ENCODE data around the gene SARS1. TPM values are rescaled to one million over a fixed set of nuclear protein-coding genes. Genes with fewer than 3 reads are reported as not detected.
A peak's percentile ranks its signal among the peaks of the same experiment; 100 is the strongest.

SARS1 gene
- total RNA-seq, 2 donors from 2014 or later = 413 to 456 TPM

- Mint-ChIP-seq H3K36me3 (ENCODE audit: insufficient read depth in 2 of 2) (peaks cover 1 to 3% of the 10 kb centered on the region in 2 donors), H3K9me3 (no peaks in the 10 kb centered on the region), H3K4me3 (no peak overlapping the region), H3K27ac (no peak overlapping the region), H3K27me3 (ENCODE audit: low read depth) (peaks cover 30% of the 10 kb centered on the region), H3K4me1 (ENCODE audit: low read depth) (peaks cover 19% of the 10 kb centered on the region)
- no peak for ATAC-seq (replicated peaks in 1 of 2)
- no peak for DNase-seq
These were observed 27.6 kb downstream of the SARS1 start for GRCh38 chr1:109241344-109241743.

GRCh38 chr1:109241841-109242345, 28.2 kb downstream of the SARS1 start:
- ATAC-seq (replicated peaks in 1 of 2) (no peak), DNase-seq (no peak)
- peaks cover 1 to 3% of the 10 kb centered on the region in 2 donors for H3K36me3 Mint-ChIP-seq (ENCODE audit: insufficient read depth in 2 of 2)
- H3K4me1 Mint-ChIP-seq (ENCODE audit: low read depth) = peaks cover 19% of the 10 kb centered on the region
- no peak overlapping the region for H3K27ac Mint-ChIP-seq
- H3K9me3 Mint-ChIP-seq = no peaks in the 10 kb centered on the region
- H3K4me3 Mint-ChIP-seq = peak overlapping the region in 1 of 2 donors; percentile 35
- H3K27me3 Mint-ChIP-seq (ENCODE audit: low read depth) = peaks cover 35% of the 10 kb centered on the region

GRCh38 chr1:109242387-109242786, 28.7 kb downstream of the SARS1 start:
- Mint-ChIP-seq H3K27ac (no peak overlapping the region), H3K9me3 (no peaks in the 10 kb centered on the region), H3K4me1 (ENCODE audit: low read depth) (peaks cover 17% of the 10 kb centered on the region), H3K36me3 (ENCODE audit: insufficient read depth in 2 of 2) (peaks cover 1 to 3% of the 10 kb centered on the region in 2 donors), H3K4me3 (no peak overlapping the region), H3K27me3 (ENCODE audit: low read depth) (peaks cover 35% of the 10 kb centered on the region)
- DNase-seq = no peak
- no peak for ATAC-seq (replicated peaks in 1 of 2)

- Mint-ChIP-seq H3K27me3 (ENCODE audit: low read depth) (peaks cover 35% of the 10 kb centered on the region), H3K9me3 (no peaks in the 10 kb centered on the region), H3K36me3 (ENCODE audit: insufficient read depth in 2 of 2) (peaks cover 0 to 3% of the 10 kb centered on the region in 2 donors), H3K4me1 (ENCODE audit: low read depth) (peaks cover 14% of the 10 kb centered on the region), H3K27ac (no peak overlapping the region), H3K4me3 (no peak overlapping the region)
- DNase-seq (no peak), ATAC-seq (replicated peaks in 1 of 2) (no peak)
These were observed 29.5 kb downstream of the SARS1 start for GRCh38 chr1:109243221-109243620.

- ATAC-seq (replicated peaks in 1 of 2) = no peak
- no peak overlapping the region for H3K27ac Mint-ChIP-seq
- no peak overlapping the region for H3K4me3 Mint-ChIP-seq
- peaks cover 15% of the 10 kb centered on the region for H3K4me1 Mint-ChIP-seq (ENCODE audit: low read depth)
- no peak for DNase-seq
- H3K36me3 Mint-ChIP-seq (ENCODE audit: insufficient read depth in 2 of 2) = no peaks in the 10 kb centered on the region
- peaks cover 35% of the 10 kb centered on the region for H3K27me3 Mint-ChIP-seq (ENCODE audit: low read depth)
- H3K9me3 Mint-ChIP-seq = no peaks in the 10 kb centered on the region
These were observed 30.3 kb downstream of the SARS1 start for GRCh38 chr1:109243860-109244552.

GRCh38 chr1:109246141-109246551, 32.4 kb downstream of the SARS1 start:
- Mint-ChIP-seq H3K27ac (no peak overlapping the region), H3K9me3 (no peaks in the 10 kb centered on the region), H3K4me1 (ENCODE audit: low read depth) (peaks cover 19% of the 10 kb centered on the region), H3K36me3 (ENCODE audit: insufficient read depth in 2 of 2) (no peaks in the 10 kb centered on the region), H3K4me3 (no peak overlapping the region), H3K27me3 (ENCODE audit: low read depth) (peaks cover 35% of the 10 kb centered on the region)
- DNase-seq (no peak), ATAC-seq (replicated peaks in 1 of 2) (no peak)

GRCh38 chr1:109247401-109248365, 34.0 kb downstream of the SARS1 start:
- H3K4me3 Mint-ChIP-seq = no peak overlapping the region
- no peaks in the 10 kb centered on the region for H3K9me3 Mint-ChIP-seq
- no peak overlapping the region for H3K27ac Mint-ChIP-seq
- H3K4me1 Mint-ChIP-seq (ENCODE audit: low read depth) = peaks cover 6% of the 10 kb centered on the region
- no peak for DNase-seq
- peaks cover 23% of the 10 kb centered on the region for H3K27me3 Mint-ChIP-seq (ENCODE audit: low read depth)
- no peak for ATAC-seq (replicated peaks in 1 of 2)
- H3K36me3 Mint-ChIP-seq (ENCODE audit: insufficient read depth in 2 of 2) = no peaks in the 10 kb centered on the region

GRCh38 chr1:109248444-109248796, 34.7 kb downstream of the SARS1 start:
- no peak overlapping the region for H3K4me3 Mint-ChIP-seq
- ATAC-seq (replicated peaks in 1 of 2) (no peak), DNase-seq (no peak)
- H3K27me3 Mint-ChIP-seq (ENCODE audit: low read depth) = peaks cover 16% of the 10 kb centered on the region
- no peak overlapping the region for H3K27ac Mint-ChIP-seq
- no peaks in the 10 kb centered on the region for H3K9me3 Mint-ChIP-seq
- H3K4me1 Mint-ChIP-seq (ENCODE audit: low read depth) = peaks cover 5% of the 10 kb centered on the region
- no peaks in the 10 kb centered on the region for H3K36me3 Mint-ChIP-seq (ENCODE audit: insufficient read depth in 2 of 2)

- H3K36me3 Mint-ChIP-seq (ENCODE audit: insufficient read depth in 2 of 2) = no peaks in the 10 kb centered on the region
- DNase-seq (peak; percentile 72 to 77), ATAC-seq (replicated peaks in 1 of 2) (peak; percentile 89 to 91)
- H3K27ac Mint-ChIP-seq = no peak within 1 kb of the TSS
- H3K9me3 Mint-ChIP-seq = no peaks in the 10 kb centered on the region
- H3K4me3 Mint-ChIP-seq = peak within 1 kb of the TSS; percentile 73 to 74
- H3K27me3 Mint-ChIP-seq (ENCODE audit: low read depth) = peaks cover 14% of the 10 kb centered on the region
- H3K4me1 Mint-ChIP-seq (ENCODE audit: low read depth) = peaks cover 5% of the 10 kb centered on the region
These were observed 35.3 kb downstream of the SARS1 start, which contains the start of gene CELSR2 for GRCh38 chr1:109248797-109249629. Gene CELSR2, plus strand, starts transcription at chr1:109249539. Its CDS starts 541 bp downstream, at chr1:109250080.

GRCh38 chr1:109249654-109250401, 36.1 kb downstream of the SARS1 start:
- Mint-ChIP-seq H3K27me3 (ENCODE audit: low read depth) (peaks cover 5% of the 10 kb centered on the region), H3K4me3 (peak overlapping the region; percentile 37 to 68), H3K36me3 (ENCODE audit: insufficient read depth in 2 of 2) (no peaks in the 10 kb centered on the region), H3K4me1 (ENCODE audit: low read depth) (peaks cover 5% of the 10 kb centered on the region), H3K27ac (no peak overlapping the region), H3K9me3 (no peaks in the 10 kb centered on the region)
- peak; percentile 31 to 49 for ATAC-seq (replicated peaks in 1 of 2)
- DNase-seq = no peak

GRCh38 chr1:109250454-109251276, 36.9 kb downstream of the SARS1 start:
- H3K4me1 Mint-ChIP-seq (ENCODE audit: low read depth) = peaks cover 5% of the 10 kb centered on the region
- no peaks in the 10 kb centered on the region for H3K36me3 Mint-ChIP-seq (ENCODE audit: insufficient read depth in 2 of 2)
- peak overlapping the region; percentile 37 to 68 for H3K4me3 Mint-ChIP-seq
- H3K9me3 Mint-ChIP-seq = no peaks in the 10 kb centered on the region
- no peak for DNase-seq
- no peak overlapping the region for H3K27ac Mint-ChIP-seq
- ATAC-seq (replicated peaks in 1 of 2) = no peak
- peaks cover 5% of the 10 kb centered on the region for H3K27me3 Mint-ChIP-seq (ENCODE audit: low read depth)
